22Rv1 (cell line): ENCODE measurements around the gene NUDT16.

Source experiments
- H3K27ac ChIP-seq: fragments of 450-650 bp; 2 replicates; pipeline ENCODE4 v1.5.1; 2017
- CTCF ChIP-seq: fragments of 450-650 bp; IDR thresholded peaks from 2 replicates; pipeline ENCODE4 v1.5.1; 2017; ENCODE audit warnings: mild to moderate bottlenecking
- ZFX ChIP-seq: fragments of 450-650 bp; IDR thresholded peaks from 2 replicates; pipeline ENCODE4 v1.6.1; 2017; ENCODE audit warnings: antibody characterized with exemption, borderline replicate concordance

NUDT16 gene

GRCh38 chr3:131427226-131427625 is 45.7 kb downstream of the NUDT16 start:
- H3K27ac ChIP-seq: no peak overlapping the region
- no peak for TF ChIP-seq ZFX
- no peak for TF ChIP-seq CTCF

- no peak overlapping the region for H3K27ac ChIP-seq
These were observed 50.2 kb downstream of the NUDT16 start for GRCh38 chr3:131431754-131432153.

GRCh38 chr3:131432441-131432840 is 50.9 kb downstream of the NUDT16 start:
- TF ChIP-seq CTCF (no peak), ZFX (no peak)
- no peak overlapping the region for H3K27ac ChIP-seq

More at GRCh38 chr3:131431754-131432153, 50.2 kb downstream of the NUDT16 start:
- TF ChIP-seq ZFX: no peak
- TF ChIP-seq CTCF: no peak

- H3K27ac ChIP-seq: no peak overlapping the region
- TF ChIP-seq CTCF (no peak), ZFX (no peak)
These were observed 53.4 kb downstream of the NUDT16 start for GRCh38 chr3:131435000-131435399.
